Omental fat pad (tissue), 4 donors: ENCODE measurements around the gene RNF215. TPM values are rescaled to one million over a fixed set of nuclear protein-coding genes. Genes with fewer than 3 reads are reported as not detected.
"Not testable (repeated sequence)": the region's sequence is repeated elsewhere in the genome, so short reads cannot be mapped to it uniquely, and the experiment has no call there.

Experiments
- ATAC-seq: fragments of 150-250 bp; one replicate; pipeline ENCODE4 v1.9.1; 2016; ENCODE audit warnings: mild to moderate bottlenecking, moderate library complexity; ENCODE audit not compliant: low FRiP score
- DNase-seq: peaks from one replicate; pipeline ENCODE4 v3.0.0-alpha.2; 2019; ENCODE audit warnings: low spot score
- CTCF ChIP-seq, 3 donors: fragments of 450-650 bp; IDR thresholded peaks; one replicate each; pipeline ENCODE4 v1.5.1; 2016 to 2017; ENCODE audit warnings: antibody characterized with exemption in 3 of 3, mild to moderate bottlenecking in 3 of 3, moderate library complexity in 2 of 3
- total RNA-seq, 4 donors: library from RNA; depleted of rRNA; stranded (reverse); fragments of >200 nt; gene quantifications; one replicate each; pipeline ENCODE4 v1.1.0, GENCODE V29; 2016

The RNF215 gene
- total RNA-seq, 4 donors from 2014 or later: 6.7 to 16.9 (median 11.8) TPM

- no peak for DNase-seq
These were observed 24.6 kb upstream of the RNF215 start for GRCh38 chr22:30411780-30412179.

DNA sequence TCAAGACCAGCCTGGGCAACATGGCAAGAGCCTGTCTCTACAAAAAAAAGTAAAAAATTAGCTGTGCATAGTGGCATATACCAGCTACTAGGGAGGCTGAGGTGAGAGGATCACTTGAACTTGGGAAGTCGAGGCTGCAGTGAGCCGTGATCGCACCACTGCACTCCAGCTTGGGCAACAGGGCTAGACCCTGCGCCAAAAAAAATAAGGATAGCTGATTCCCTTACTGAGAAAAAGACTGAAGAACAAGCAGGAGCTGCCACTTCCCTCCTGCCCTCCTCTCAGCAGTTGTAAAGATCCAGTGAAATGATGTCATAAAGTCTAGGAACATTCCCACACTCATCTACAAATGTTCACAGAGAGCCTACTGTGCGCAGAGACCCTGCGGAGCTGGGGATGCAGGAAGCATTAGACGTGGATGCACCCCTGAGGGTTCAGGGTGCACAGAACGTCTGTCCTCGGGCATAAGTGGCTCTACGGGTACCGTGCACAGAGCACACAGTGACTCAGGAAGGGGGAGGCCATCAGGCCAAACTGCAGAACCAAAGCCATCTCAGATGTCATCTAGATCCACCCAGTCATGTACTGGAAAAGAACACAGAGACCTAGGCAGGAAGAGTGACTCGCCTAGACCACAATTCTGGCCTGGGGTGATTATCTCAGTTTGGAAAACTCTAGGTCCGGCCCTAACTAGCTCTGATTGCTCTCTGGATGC is 21.3 kb upstream of the RNF215 start:
- DNase-seq (no peak), ATAC-seq (no peak)
- TF ChIP-seq CTCF (IDR thresholded peaks at IDR 0.05): no peak

More at GRCh38 chr22:30411780-30412179, 24.6 kb upstream of the RNF215 start:
- ATAC-seq: no peak
- TF ChIP-seq CTCF (IDR thresholded peaks at IDR 0.05): no peak

DNA sequence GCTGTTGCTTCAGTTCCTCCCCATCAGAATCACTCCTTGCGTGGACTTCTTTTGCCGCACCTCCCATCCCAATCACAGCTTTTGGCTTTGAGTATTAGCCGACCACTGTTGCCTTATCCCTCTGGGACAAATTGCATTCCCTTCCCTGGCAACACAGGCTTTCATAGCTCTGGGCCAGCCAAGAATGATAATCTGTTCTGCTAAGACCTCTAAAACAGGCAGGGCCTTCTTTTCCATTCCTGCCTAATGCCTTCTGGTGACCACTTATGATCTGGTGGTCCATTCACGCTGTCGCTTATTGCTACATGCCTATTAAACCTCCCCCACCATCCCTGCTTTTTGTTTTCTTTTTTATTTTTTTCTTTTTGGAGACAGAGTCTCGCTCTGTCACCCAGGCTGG is 19.2 kb upstream of the RNF215 start:
- ATAC-seq (no peak), DNase-seq (no peak)
- TF ChIP-seq CTCF (IDR thresholded peaks at IDR 0.05): no peak

- ATAC-seq (no peak), DNase-seq (no peak)
- no peak for TF ChIP-seq CTCF (IDR thresholded peaks at IDR 0.05)
These were observed 18.5 kb upstream of the RNF215 start for GRCh38 chr22:30405731-30406130.

DNA sequence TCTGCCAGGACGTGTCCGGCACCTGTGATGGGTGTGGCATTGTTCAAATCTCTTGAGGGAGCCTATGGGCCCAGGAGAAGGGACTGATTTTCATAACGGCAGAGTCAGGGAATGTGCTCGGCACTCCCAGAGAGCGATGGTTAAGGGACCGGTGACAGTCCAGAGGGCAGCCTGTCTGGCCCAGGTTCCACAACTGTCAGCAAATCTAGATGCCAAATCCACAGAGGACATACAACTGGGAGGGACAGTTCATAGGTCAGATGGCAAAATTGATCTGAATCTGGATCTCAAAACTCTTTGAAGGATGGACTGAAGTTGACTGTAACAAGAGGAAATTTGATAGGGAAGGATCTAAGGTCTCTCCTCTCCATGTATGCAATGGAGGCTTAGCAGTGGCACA is 17.1 kb upstream of the RNF215 start:
- ATAC-seq (no peak), DNase-seq (no peak)
- TF ChIP-seq CTCF (IDR thresholded peaks at IDR 0.05): no peak

DNA sequence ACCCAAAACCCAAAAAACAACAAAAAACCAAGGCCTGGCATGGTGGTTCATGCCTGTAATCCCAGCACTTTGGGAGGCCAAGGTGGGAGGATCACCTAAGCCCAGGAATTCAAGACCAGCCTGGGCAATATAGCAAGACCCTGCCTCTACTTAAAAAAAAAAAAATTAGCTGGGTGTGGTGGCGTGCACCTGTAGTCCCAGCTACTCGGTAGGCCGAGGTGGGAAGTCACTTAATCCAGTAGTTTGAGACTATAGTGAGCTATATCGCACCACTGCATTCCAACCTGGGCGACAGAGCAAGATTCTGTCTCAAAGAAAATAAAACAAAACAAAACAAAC is 15.5 kb upstream of the RNF215 start:
- DNase-seq, ATAC-seq: not testable (repeated sequence)

GRCh38 chr22:30402028-30402765 is 15.0 kb upstream of the RNF215 start:
- no peak for DNase-seq
- no peak for TF ChIP-seq CTCF (IDR thresholded peaks at IDR 0.05)
- no peak for ATAC-seq

- not testable (repeated sequence) for ATAC-seq, DNase-seq
These were observed 13.8 kb upstream of the RNF215 start for GRCh38 chr22:30401024-30401423.
